Colonic mucosa (tissue), 4 donors: ENCODE results near the gene NIPBL. TPM values are rescaled to one million over a fixed set of nuclear protein-coding genes. Genes with fewer than 3 reads are reported as not detected.

Source experiments
- DNase-seq: peaks from one replicate; pipeline ENCODE4 v3.0.0-alpha.2; 2020
- H3K27ac ChIP-seq: fragments of 200-600 bp; one replicate; pipeline ENCODE4 v1.8.0; 2021
- H3K27me3 ChIP-seq: fragments of 200-600 bp; one replicate; pipeline ENCODE4 v1.8.0; 2021
- H3K36me3 ChIP-seq: fragments of 200-600 bp; one replicate; pipeline ENCODE4 v1.8.0; 2021
- H3K4me1 ChIP-seq: fragments of 200-600 bp; one replicate; pipeline ENCODE4 v1.8.0; 2021; ENCODE audit warnings: mild to moderate bottlenecking
- H3K4me3 ChIP-seq: fragments of 200-600 bp; one replicate; pipeline ENCODE4 v1.8.0; 2021
- H3K9ac ChIP-seq, 2 donors: one replicate each; pipeline ENCODE4 v1.7.0; 2013; ENCODE audit warnings: control low read depth in 2 of 2, low read depth in 2 of 2, low read length in 2 of 2
- H3K9me3 ChIP-seq: fragments of 200-600 bp; one replicate; pipeline ENCODE4 v1.8.0; 2021
- intact Hi-C: fragments of 100-400 bp; cut with DNase I; formaldehyde crosslinking; loops from one replicate; pipeline ENCODE4 v1.14.1; 2022
- total RNA-seq, 2 donors: library from RNA; stranded (reverse); fragmentation: NEBNext Ultra II Directional in 1 of 2; extraction: Animal tissue kit (Norgen Biotek cat#: 25700) in 1 of 2; gene quantifications; one replicate each; pipeline ENCODE4 v1.2.1, GENCODE V29; 2021
- TF ChIP-seq, protein P1 (sequence below): fragments of 200-600 bp; IDR thresholded peaks from one replicate; pipeline ENCODE4 v1.8.0; 2022; ENCODE audit warnings: antibody characterized with exemption, mild to moderate bottlenecking
- donor health status: healthy.
- donor health status: DM: no; HTN: no; CAD: no.
- donor health status: DM: no; HTN: no; CAD: no.

Gene NIPBL
- total RNA-seq, 2 donors from 2014 or later = 47.6 to 59.2 TPM

GRCh38 chr5:37060030-37060429 is 183.5 kb downstream of the NIPBL start:
- DNase-seq = no peak
- TF ChIP-seq, protein P1, sequence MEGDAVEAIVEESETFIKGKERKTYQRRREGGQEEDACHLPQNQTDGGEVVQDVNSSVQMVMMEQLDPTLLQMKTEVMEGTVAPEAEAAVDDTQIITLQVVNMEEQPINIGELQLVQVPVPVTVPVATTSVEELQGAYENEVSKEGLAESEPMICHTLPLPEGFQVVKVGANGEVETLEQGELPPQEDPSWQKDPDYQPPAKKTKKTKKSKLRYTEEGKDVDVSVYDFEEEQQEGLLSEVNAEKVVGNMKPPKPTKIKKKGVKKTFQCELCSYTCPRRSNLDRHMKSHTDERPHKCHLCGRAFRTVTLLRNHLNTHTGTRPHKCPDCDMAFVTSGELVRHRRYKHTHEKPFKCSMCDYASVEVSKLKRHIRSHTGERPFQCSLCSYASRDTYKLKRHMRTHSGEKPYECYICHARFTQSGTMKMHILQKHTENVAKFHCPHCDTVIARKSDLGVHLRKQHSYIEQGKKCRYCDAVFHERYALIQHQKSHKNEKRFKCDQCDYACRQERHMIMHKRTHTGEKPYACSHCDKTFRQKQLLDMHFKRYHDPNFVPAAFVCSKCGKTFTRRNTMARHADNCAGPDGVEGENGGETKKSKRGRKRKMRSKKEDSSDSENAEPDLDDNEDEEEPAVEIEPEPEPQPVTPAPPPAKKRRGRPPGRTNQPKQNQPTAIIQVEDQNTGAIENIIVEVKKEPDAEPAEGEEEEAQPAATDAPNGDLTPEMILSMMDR = no peak
- no peak overlapping the region for H3K27ac ChIP-seq
- no peak overlapping the region for H3K4me3 ChIP-seq
- no peaks in the 10 kb centered on the region for H3K27me3 ChIP-seq
- no peaks in the 10 kb centered on the region for H3K4me1 ChIP-seq
- intact Hi-C loops = no loop called here
- H3K9ac ChIP-seq = no peak overlapping the region
- no peaks in the 10 kb centered on the region for H3K9me3 ChIP-seq
- H3K36me3 ChIP-seq = peaks cover 20% of the 10 kb centered on the region

DNA sequence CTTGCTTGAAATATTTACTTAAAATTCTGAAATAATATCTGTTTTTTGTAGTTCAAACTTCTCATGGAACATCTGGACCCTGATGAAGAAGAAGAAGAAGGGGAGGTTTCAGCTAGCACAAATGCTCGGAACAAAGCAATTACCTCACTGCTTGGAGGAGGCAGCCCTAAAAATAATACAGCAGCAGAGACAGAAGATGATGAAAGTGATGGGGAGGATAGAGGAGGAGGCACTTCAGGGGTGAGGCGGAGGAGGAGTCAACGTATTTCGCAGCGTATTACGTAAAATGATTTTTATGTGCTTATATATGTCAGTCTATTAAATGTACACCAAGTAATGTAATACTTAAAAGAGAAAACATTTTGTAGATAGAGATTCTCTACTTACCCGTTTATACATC is 187.2 kb downstream of the NIPBL start:
- Histone ChIP-seq H3K27me3 (no peaks in the 10 kb centered on the region), H3K36me3 (peaks cover 19% of the 10 kb centered on the region), H3K9me3 (no peaks in the 10 kb centered on the region), H3K4me1 (no peaks in the 10 kb centered on the region), H3K4me3 (no peak overlapping the region), H3K9ac (no peak overlapping the region), H3K27ac (no peak overlapping the region)
- DNase-seq = no peak
- intact Hi-C loops = no loop called here
- TF ChIP-seq, protein P1 = no peak

DNA sequence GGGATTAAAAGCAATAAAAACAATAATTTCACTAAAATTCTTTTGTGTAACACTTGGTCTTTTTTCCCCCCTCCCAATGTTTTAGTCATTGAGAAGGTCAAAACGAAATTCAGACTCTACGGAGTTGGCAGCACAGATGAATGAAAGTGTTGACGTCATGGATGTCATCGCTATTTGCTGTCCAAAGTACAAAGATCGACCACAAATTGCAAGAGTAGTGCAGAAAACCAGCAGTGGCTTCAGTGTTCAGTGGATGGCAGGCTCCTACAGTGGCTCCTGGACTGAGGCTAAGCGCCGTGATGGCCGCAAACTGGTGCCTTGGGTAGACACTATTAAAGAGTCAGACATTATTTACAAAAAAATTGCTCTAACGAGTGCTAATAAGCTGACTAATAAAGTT is 187.9 kb downstream of the NIPBL start:
- no peak overlapping the region for H3K4me3 ChIP-seq
- no peak for DNase-seq
- TF ChIP-seq, protein P1 = no peak
- intact Hi-C loops = no loop called here
- no peak overlapping the region for H3K9ac ChIP-seq
- H3K27me3 ChIP-seq = no peaks in the 10 kb centered on the region
- H3K27ac ChIP-seq = no peak overlapping the region
- H3K4me1 ChIP-seq = no peaks in the 10 kb centered on the region
- no peaks in the 10 kb centered on the region for H3K9me3 ChIP-seq
- H3K36me3 ChIP-seq = peaks cover 14% of the 10 kb centered on the region

- Histone ChIP-seq H3K36me3 (no peaks in the 10 kb centered on the region), H3K27me3 (no peaks in the 10 kb centered on the region), H3K9ac (no peak overlapping the region), H3K9me3 (no peaks in the 10 kb centered on the region), H3K4me1 (no peaks in the 10 kb centered on the region), H3K27ac (no peak overlapping the region), H3K4me3 (no peak overlapping the region)
- TF ChIP-seq, protein P1 = no peak
- DNase-seq = no peak
- intact Hi-C loops = no loop called here
These were observed 194.9 kb downstream of the NIPBL start for GRCh38 chr5:37071487-37071886.

DNA sequence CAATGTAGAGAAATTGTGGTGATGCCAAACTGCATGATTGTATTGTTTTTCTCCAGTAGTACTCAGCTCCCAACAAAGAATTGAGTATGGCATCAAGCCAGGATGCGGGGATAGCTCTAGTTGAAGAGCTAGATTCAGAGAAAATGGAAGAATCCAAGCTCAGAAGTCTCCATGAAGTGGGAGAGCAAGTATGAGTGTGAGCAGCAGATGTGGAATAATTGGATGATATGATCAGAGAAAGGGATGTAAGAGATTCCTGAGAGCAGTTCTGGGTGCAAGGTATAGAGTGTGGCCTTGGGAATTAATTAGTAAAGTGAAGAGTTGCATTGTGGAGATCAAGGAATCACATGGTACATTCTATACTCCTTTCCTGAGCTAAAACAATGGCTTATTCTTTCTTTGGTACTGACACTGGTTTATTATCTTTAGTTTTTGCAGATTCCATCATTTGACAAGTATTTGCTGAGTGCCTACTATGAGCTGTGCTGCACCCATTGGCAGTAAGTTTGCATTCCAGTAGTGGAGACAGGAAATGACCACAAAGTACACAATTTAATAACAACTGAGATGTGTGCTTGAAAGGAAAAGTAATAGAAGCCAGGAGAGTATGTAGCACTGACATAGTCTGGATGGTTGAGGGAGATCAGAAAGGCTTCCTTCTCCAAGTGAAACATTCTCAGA is 195.5 kb downstream of the NIPBL start:
- Histone ChIP-seq H3K4me1 (no peaks in the 10 kb centered on the region), H3K36me3 (no peaks in the 10 kb centered on the region), H3K27me3 (no peaks in the 10 kb centered on the region), H3K9ac (no peak overlapping the region), H3K4me3 (no peak overlapping the region), H3K9me3 (no peaks in the 10 kb centered on the region), H3K27ac (no peak overlapping the region)
- intact Hi-C loops = no loop called here
- TF ChIP-seq, protein P1 = no peak
- no peak for DNase-seq
